ENCODE results near the gene TMEM204.

The TMEM204 gene

GRCh38 chr16:1499756-1500464 is 33.6 kb upstream of the TMEM204 start:
- DNase-seq = no peak

GRCh38 chr16:1500465-1501150 is 32.9 kb upstream of the TMEM204 start:
- DNase-seq = no peak

- DNase-seq = no peak
Measured at GRCh38 chr16:1501630-1502029, 31.8 kb upstream of the TMEM204 start.

- DNase-seq = no peak
Measured at GRCh38 chr16:1502092-1503004, 31.1 kb upstream of the TMEM204 start.

- DNase-seq = no peak
Measured at GRCh38 chr16:1503110-1503955, 30.1 kb upstream of the TMEM204 start.

- DNase-seq = no peak
Measured at GRCh38 chr16:1505073-1505844, 28.2 kb upstream of the TMEM204 start.

GRCh38 chr16:1505912-1506311 is 27.6 kb upstream of the TMEM204 start:
- DNase-seq = no peak

GRCh38 chr16:1506494-1507213 is 26.8 kb upstream of the TMEM204 start:
- DNase-seq = no peak

GRCh38 chr16:1508494-1509187 is 24.8 kb upstream of the TMEM204 start:
- no peak for DNase-seq

- DNase-seq = no peak
Measured at GRCh38 chr16:1509307-1510221, 23.9 kb upstream of the TMEM204 start.

- no peak for DNase-seq
Measured at GRCh38 chr16:1510272-1510671, 23.2 kb upstream of the TMEM204 start.

- DNase-seq = no peak
Measured at GRCh38 chr16:1510941-1511351, 22.5 kb upstream of the TMEM204 start.

GRCh38 chr16:1511662-1512569 is 21.6 kb upstream of the TMEM204 start:
- DNase-seq = no peak

- DNase-seq = no peak
Measured at GRCh38 chr16:1512774-1513173, 20.7 kb upstream of the TMEM204 start.

- no peak for DNase-seq
Measured at GRCh38 chr16:1514507-1514906, 19.0 kb upstream of the TMEM204 start.

- no peak for DNase-seq
Measured at GRCh38 chr16:1518626-1519135, 14.8 kb upstream of the TMEM204 start.

GRCh38 chr16:1519831-1520230 is 13.6 kb upstream of the TMEM204 start:
- no peak for DNase-seq

- DNase-seq = no peak
Measured at GRCh38 chr16:1520461-1520860, 13.0 kb upstream of the TMEM204 start.
